GM12878 (cell line): ENCODE results near the gene SSRP1.

Experiments
- NR2C2 ChIP-seq: IDR thresholded peaks from 2 replicates; pipeline ENCODE4 v1.6.1; 2011; ENCODE audit warnings: borderline replicate concordance, low read depth; ENCODE audit not compliant: control insufficient read depth, insufficient read length
- POLR2AphosphoS2 ChIP-seq: IDR thresholded peaks from 2 replicates; pipeline ENCODE4 v1.6.1; 2011; ENCODE audit warnings: low read depth, mild to moderate bottlenecking, low read length, improper control_type of control experiment, moderate library complexity
- POLR2AphosphoS5 ChIP-seq: IDR thresholded peaks from 2 replicates; pipeline ENCODE4 v1.6.1; 2011; ENCODE audit warnings: mild to moderate bottlenecking, low read length, inconsistent platforms
- RB1 ChIP-seq: fragments of 450-650 bp; formaldehyde crosslinking; IDR thresholded peaks from 2 replicates; pipeline ENCODE4 v1.6.1; 2017; ENCODE audit warnings: mild to moderate bottlenecking, borderline replicate concordance
- TF ChIP-seq, protein P1 (sequence below): fragments of 450-650 bp; formaldehyde crosslinking; IDR thresholded peaks from 2 replicates; pipeline ENCODE4 v1.4.0; 2020; ENCODE audit warnings: mild to moderate bottlenecking, moderate library complexity

DNA sequence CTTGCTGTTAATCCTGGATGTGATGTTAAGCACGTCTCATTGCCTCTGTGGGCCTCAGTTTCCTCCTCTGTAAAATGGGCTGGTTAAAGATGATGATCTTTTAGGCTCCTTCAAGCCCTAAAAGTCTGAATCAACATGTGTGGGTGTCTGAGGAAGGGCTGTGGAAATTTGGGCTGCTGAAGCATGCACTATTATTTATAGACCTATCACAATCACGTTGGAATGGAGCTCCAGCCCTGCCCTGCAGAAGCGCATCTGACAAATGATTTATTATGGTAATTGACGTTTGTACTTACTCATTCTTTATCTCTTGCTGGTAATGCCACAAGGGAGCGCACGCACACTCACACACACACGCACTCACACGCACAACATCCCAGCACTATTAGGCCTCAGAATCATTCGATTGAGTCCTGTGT lies 22.9 kb upstream of the SSRP1 start:
- no peak for TF ChIP-seq NR2C2
- TF ChIP-seq RB1, result no peak
- no peak for TF ChIP-seq POLR2AphosphoS2
- TF ChIP-seq, protein P1, sequence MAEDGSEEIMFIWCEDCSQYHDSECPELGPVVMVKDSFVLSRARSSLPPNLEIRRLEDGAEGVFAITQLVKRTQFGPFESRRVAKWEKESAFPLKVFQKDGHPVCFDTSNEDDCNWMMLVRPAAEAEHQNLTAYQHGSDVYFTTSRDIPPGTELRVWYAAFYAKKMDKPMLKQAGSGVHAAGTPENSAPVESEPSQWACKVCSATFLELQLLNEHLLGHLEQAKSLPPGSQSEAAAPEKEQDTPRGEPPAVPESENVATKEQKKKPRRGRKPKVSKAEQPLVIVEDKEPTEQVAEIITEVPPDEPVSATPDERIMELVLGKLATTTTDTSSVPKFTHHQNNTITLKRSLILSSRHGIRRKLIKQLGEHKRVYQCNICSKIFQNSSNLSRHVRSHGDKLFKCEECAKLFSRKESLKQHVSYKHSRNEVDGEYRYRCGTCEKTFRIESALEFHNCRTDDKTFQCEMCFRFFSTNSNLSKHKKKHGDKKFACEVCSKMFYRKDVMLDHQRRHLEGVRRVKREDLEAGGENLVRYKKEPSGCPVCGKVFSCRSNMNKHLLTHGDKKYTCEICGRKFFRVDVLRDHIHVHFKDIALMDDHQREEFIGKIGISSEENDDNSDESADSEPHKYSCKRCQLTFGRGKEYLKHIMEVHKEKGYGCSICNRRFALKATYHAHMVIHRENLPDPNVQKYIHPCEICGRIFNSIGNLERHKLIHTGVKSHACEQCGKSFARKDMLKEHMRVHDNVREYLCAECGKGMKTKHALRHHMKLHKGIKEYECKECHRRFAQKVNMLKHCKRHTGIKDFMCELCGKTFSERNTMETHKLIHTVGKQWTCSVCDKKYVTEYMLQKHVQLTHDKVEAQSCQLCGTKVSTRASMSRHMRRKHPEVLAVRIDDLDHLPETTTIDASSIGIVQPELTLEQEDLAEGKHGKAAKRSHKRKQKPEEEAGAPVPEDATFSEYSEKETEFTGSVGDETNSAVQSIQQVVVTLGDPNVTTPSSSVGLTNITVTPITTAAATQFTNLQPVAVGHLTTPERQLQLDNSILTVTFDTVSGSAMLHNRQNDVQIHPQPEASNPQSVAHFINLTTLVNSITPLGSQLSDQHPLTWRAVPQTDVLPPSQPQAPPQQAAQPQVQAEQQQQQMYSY, result no peak
- TF ChIP-seq POLR2AphosphoS5, result no peak
